ENCODE measurements around the gene WNT5A. TPM values are rescaled to one million over a fixed set of nuclear protein-coding genes. Genes with fewer than 3 reads are reported as not detected.

Gene WNT5A
- total and polyA plus RNA-seq, 2 experiments from 2014 or later, result 31.6 to 129 TPM

DNA sequence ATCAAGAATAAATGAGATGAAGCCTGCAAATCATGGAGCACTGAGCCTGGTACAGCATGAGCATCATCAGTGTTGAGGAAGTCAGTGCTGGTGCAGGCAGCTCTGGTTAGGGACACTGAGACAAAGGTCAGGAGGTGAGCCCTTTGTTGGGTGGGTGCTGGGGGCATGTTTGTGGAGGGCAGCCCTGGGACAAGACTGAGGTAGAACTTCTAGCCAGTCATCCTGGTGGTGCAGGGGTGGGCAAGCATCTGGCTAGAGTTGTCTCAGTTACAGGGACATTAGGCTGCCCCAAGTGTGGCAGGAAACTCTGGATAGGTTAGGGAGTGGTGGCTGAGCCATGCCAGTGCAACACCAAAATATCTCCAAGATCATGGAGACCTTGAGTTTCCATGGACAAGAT is 27.3 kb downstream of the WNT5A start:
- no peak overlapping the region for H3K4me2 ChIP-seq
- H3K79me2 ChIP-seq, result no peaks in the 10 kb centered on the region
- H3K4me3 ChIP-seq, result no peak overlapping the region
- H3K4me1 ChIP-seq (ENCODE audit: insufficient read depth), result no peaks in the 10 kb centered on the region
- H3K9me2 ChIP-seq (replicated peaks; ENCODE audit: insufficient read depth), result no peaks in the 10 kb centered on the region
- no peaks in the 10 kb centered on the region for H4K20me1 ChIP-seq (ENCODE audit: insufficient read depth, poor library complexity, severe bottlenecking)
- H3K27me3 ChIP-seq, result no peaks in the 10 kb centered on the region
- DNase-seq (ENCODE audit: low spot score), result no peak
- H3K27ac ChIP-seq, result no peak overlapping the region
- H2AFZ ChIP-seq, result no peak overlapping the region
- H3K36me3 ChIP-seq (replicated peaks; ENCODE audit: insufficient read depth, low read depth), result no peaks in the 10 kb centered on the region
- TF ChIP-seq EZH2 (IDR thresholded peaks at IDR 0.05; ENCODE audit: borderline replicate concordance), result no peak
- TF ChIP-seq, protein P1, sequence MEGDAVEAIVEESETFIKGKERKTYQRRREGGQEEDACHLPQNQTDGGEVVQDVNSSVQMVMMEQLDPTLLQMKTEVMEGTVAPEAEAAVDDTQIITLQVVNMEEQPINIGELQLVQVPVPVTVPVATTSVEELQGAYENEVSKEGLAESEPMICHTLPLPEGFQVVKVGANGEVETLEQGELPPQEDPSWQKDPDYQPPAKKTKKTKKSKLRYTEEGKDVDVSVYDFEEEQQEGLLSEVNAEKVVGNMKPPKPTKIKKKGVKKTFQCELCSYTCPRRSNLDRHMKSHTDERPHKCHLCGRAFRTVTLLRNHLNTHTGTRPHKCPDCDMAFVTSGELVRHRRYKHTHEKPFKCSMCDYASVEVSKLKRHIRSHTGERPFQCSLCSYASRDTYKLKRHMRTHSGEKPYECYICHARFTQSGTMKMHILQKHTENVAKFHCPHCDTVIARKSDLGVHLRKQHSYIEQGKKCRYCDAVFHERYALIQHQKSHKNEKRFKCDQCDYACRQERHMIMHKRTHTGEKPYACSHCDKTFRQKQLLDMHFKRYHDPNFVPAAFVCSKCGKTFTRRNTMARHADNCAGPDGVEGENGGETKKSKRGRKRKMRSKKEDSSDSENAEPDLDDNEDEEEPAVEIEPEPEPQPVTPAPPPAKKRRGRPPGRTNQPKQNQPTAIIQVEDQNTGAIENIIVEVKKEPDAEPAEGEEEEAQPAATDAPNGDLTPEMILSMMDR (IDR thresholded peaks at IDR 0.05; ENCODE audit: poor library complexity), result no peak
- no peak for TF ChIP-seq EZH2phosphoT487 (IDR thresholded peaks at IDR 0.05; ENCODE audit: low read depth, severe bottlenecking, unreplicated experiment)
- no peaks in the 10 kb centered on the region for H3K9me3 ChIP-seq (ENCODE audit: low read depth)

DNA sequence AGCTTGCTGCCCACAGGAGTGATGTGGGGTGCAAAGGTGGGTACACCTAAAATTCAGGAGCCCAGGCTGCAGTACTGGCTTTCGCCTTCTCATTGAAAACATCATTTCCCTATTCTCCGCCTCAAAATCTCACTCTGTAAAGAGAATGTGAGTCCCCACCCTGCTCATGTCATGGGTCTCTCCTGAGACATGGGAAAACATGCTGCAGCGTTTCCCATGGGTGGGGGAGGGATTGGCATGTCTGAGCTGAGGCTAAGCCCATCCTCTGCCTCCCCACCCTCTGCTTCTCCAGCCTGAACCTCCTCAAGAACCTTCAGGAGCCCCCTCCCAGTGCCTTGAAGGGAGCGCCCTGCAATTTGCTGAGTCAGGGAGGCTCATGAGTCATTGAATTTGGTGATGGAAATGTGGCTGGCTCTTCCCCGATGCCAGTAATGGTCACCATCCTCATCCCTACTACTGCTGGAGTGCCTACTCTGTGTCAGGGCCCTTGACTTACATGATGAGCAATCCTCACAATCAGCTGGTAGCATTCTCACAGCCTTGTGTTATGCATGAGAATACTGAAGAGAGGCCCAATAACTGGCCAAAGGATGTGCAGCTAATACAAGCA is 28.8 kb downstream of the WNT5A start:
- DNase-seq (ENCODE audit: low spot score), result no peak
- Histone ChIP-seq H3K9me2 (replicated peaks; ENCODE audit: insufficient read depth) (no peaks in the 10 kb centered on the region), H2AFZ (no peak overlapping the region), H3K4me1 (ENCODE audit: insufficient read depth) (no peaks in the 10 kb centered on the region), H3K4me3 (no peak overlapping the region), H3K79me2 (no peaks in the 10 kb centered on the region), H4K20me1 (ENCODE audit: insufficient read depth, poor library complexity, severe bottlenecking) (no peaks in the 10 kb centered on the region), H3K9me3 (ENCODE audit: low read depth) (no peaks in the 10 kb centered on the region), H3K36me3 (replicated peaks; ENCODE audit: insufficient read depth, low read depth) (no peaks in the 10 kb centered on the region), H3K27ac (no peak overlapping the region), H3K27me3 (no peaks in the 10 kb centered on the region), H3K4me2 (no peak overlapping the region)
- TF ChIP-seq EZH2 (IDR thresholded peaks at IDR 0.05; ENCODE audit: borderline replicate concordance) (no peak), EZH2phosphoT487 (IDR thresholded peaks at IDR 0.05; ENCODE audit: low read depth, severe bottlenecking, unreplicated experiment) (no peak)
- TF ChIP-seq, protein P1 (IDR thresholded peaks at IDR 0.05; ENCODE audit: poor library complexity), result no peak
- WGBS (ENCODE audit: low lambda C conversion rate, missing lambda C conversion rate), result 75% methylated on average over 5 of the region's 5 CpGs

DNA sequence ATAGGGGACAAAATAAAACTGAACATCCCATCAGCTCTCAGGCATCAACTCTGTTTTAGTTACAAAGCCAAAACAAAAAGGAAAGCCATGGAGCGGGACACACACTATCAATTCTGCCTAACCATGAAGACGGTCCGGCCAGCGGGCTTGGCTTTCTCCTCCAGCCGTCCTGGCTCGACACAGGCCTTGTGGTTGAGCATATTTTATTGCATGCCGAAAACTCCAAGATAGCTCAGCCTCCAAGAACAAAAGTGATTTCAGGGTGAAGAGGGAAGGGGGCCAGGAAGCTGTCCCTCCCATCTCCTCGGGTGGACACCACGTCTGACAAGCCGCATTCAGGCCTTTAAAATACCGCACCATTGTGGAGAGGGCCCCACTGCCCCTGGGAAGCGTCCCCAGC is 31.2 kb downstream of the WNT5A start:
- no peak for DNase-seq (ENCODE audit: low spot score)
- H3K9me3 ChIP-seq (ENCODE audit: low read depth), result no peaks in the 10 kb centered on the region
- H3K27ac ChIP-seq, result no peak overlapping the region
- no peak overlapping the region for H3K4me2 ChIP-seq
- H3K27me3 ChIP-seq, result no peaks in the 10 kb centered on the region
- no peak overlapping the region for H2AFZ ChIP-seq
- no peak for TF ChIP-seq EZH2 (IDR thresholded peaks at IDR 0.05; ENCODE audit: borderline replicate concordance)
- TF ChIP-seq, protein P1 (IDR thresholded peaks at IDR 0.05; ENCODE audit: poor library complexity), result no peak
- TF ChIP-seq EZH2phosphoT487 (IDR thresholded peaks at IDR 0.05; ENCODE audit: low read depth, severe bottlenecking, unreplicated experiment), result no peak
- no peaks in the 10 kb centered on the region for H3K4me1 ChIP-seq (ENCODE audit: insufficient read depth)
- no peaks in the 10 kb centered on the region for H3K36me3 ChIP-seq (replicated peaks; ENCODE audit: insufficient read depth, low read depth)
- 91% methylated on average over 12 of the region's 12 CpGs for WGBS (ENCODE audit: low lambda C conversion rate, missing lambda C conversion rate)
- no peak overlapping the region for H3K4me3 ChIP-seq
- no peaks in the 10 kb centered on the region for H4K20me1 ChIP-seq (ENCODE audit: insufficient read depth, poor library complexity, severe bottlenecking)
- no peaks in the 10 kb centered on the region for H3K9me2 ChIP-seq (replicated peaks; ENCODE audit: insufficient read depth)
- H3K79me2 ChIP-seq, result no peaks in the 10 kb centered on the region

Data from hepatocyte (in vitro differentiated cells).